Measurements from ENCODE around the gene FOXJ1. TPM values are rescaled to one million over a fixed set of nuclear protein-coding genes. Genes with fewer than 3 reads are reported as not detected.

Gene FOXJ1
- total RNA-seq, 1 donor from 2014 or later = not detected

DNA sequence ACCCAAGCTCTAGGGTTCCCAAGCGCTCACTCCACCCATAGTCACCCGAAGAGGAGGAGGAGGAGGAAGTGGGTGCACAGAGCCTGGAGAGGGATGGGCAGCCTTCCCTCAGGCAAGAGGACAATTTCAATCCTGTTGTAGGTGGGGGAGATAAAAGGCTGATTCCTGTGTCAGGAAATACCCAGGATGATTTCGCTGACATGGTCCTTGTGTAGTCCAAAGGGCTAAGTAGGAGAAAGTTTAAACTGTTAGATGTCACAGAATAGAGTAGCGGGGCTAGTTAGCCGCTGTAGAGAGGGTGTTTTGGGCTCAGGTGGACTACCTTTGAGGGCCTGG, 36.2 kb downstream of the FOXJ1 start:
- peaks cover 0 to 14% of the 10 kb centered on the region in 2 donors for H3K36me3 ChIP-seq
- no peak overlapping the region for H3K27ac ChIP-seq
- H3K4me3 ChIP-seq = no peak overlapping the region
- intact Hi-C loops (cut with DNase I) = no loop called here
- H3K27me3 ChIP-seq = no peaks in the 10 kb centered on the region
- no peaks in the 10 kb centered on the region for H3K9me3 ChIP-seq
- DNase-seq (ENCODE audit: extremely low spot score in 2 of 2) = no peak
- TF ChIP-seq POLR2A (IDR thresholded peaks at IDR 0.05) (no peak), POLR2AphosphoS5 (IDR thresholded peaks at IDR 0.05; ENCODE audit: insufficient read depth in 1 of 2, low read depth in 1 of 2) (no peak)
- TF ChIP-seq, protein P1, sequence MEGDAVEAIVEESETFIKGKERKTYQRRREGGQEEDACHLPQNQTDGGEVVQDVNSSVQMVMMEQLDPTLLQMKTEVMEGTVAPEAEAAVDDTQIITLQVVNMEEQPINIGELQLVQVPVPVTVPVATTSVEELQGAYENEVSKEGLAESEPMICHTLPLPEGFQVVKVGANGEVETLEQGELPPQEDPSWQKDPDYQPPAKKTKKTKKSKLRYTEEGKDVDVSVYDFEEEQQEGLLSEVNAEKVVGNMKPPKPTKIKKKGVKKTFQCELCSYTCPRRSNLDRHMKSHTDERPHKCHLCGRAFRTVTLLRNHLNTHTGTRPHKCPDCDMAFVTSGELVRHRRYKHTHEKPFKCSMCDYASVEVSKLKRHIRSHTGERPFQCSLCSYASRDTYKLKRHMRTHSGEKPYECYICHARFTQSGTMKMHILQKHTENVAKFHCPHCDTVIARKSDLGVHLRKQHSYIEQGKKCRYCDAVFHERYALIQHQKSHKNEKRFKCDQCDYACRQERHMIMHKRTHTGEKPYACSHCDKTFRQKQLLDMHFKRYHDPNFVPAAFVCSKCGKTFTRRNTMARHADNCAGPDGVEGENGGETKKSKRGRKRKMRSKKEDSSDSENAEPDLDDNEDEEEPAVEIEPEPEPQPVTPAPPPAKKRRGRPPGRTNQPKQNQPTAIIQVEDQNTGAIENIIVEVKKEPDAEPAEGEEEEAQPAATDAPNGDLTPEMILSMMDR (IDR thresholded peaks at IDR 0.05) = no peak
- peaks cover 25% of the 10 kb centered on the region for H3K4me1 ChIP-seq

DNA sequence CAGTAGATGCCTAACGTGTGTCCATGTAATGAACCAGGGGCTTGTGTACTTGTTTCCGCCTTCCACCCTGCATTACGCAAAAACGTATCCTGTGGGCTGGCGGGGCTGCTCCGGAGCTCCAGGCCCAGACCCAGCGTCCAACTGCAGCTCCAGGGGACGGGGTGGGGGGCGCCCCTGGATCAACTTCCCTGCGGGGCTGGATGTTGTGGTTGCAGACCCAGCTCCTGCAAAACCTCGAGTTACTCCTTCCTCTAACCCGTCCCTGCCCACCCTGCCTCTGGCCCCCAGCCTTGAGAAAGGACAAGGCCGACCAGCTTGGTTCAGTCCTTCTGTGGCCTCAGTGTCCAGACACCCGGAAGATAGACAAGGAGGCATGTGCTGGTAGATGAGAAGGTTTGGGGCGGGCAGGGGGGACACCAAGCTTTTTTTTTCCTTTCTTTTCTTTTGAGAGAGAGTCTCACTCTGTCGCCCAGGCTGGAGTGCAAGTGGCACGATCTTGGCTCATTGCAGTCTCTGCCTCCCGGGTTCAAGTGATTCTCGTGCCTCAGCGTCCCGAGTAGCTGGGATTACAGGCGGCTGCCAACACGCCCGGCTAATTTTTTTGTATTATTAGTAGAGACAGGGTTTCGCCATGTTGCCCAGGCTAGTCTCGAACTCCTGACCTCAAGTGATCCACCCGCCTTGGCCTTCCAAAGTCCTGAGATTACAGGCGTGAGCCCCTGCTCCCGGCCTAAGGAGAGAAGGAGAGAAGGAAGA, 36.7 kb downstream of the FOXJ1 start:
- Histone ChIP-seq H3K27ac (peak overlapping the region; percentile 74), H3K4me3 (peak overlapping the region; percentile 74 to 90), H3K9me3 (no peaks in the 10 kb centered on the region), H3K4me1 (peaks cover 25% of the 10 kb centered on the region), H3K27me3 (no peaks in the 10 kb centered on the region), H3K36me3 (peaks cover 0 to 20% of the 10 kb centered on the region in 2 donors)
- intact Hi-C loops (cut with DNase I) = no loop called here
- no peak for TF ChIP-seq POLR2AphosphoS5 (IDR thresholded peaks at IDR 0.05; ENCODE audit: insufficient read depth in 1 of 2, low read depth in 1 of 2)
- TF ChIP-seq, protein P1 (IDR thresholded peaks at IDR 0.05) = no peak
- TF ChIP-seq POLR2A (IDR thresholded peaks at IDR 0.05) = no peak
- peak in 1 of 2 donors; percentile 74 for DNase-seq (ENCODE audit: extremely low spot score in 2 of 2)

DNA sequence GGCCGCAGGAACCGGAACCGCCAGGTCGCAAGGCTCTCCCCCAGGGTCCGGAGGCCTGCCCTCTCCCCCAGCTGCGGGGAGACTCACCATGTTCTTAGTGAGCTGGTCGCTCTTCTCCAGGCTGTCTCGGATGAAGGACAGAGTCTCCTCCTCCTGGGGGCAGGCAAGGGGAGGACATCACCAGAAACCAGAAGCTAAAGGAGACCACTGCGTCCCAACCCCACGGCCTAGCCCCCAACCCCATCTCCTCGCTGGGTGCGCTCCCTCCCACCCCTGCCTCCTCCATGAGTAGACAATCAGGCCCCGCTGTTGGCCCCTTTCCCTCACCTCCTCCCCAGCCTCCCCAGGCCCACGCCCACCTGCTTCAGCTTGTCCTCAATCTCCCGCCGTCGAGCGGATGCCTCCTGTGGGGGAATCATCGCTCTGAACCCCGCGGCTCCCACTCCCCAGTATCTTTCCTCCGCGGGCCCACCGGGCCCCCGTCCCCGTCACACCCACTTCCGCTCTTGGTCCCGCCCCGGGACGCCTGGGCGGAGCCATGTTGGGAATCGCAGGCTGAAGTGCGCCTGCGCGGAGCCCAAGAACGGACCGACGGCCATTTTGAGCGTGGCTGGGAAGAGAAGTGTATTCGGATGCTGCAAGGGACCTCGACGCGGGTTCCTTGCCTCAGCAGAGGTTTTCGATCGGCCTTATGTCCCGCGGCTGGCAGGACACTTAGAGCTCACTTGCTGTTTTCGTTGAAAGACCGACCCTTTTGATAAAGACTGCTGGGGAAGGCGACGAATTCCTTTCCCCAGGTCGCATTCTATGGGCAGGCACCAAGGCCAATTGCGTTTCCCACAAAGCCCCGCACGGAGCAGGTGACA, 37.5 kb downstream of the FOXJ1 start, which contains the start of gene EXOC7:
Gene EXOC7, minus strand, starts transcription at position 514 of the 866 bp plus-strand sequence. Its CDS starts 95 bp downstream, at position 419.
- no peaks in the 10 kb centered on the region for H3K9me3 ChIP-seq
- peaks cover 0 to 23% of the 10 kb centered on the region in 2 donors for H3K36me3 ChIP-seq
- TF ChIP-seq, protein P1 (IDR thresholded peaks at IDR 0.05) = no peak
- TF ChIP-seq POLR2A (IDR thresholded peaks at IDR 0.05) = peak in 1 of 2 donors; percentile 37
- peak; percentile 88 to 97 for TF ChIP-seq POLR2AphosphoS5 (IDR thresholded peaks at IDR 0.05; ENCODE audit: insufficient read depth in 1 of 2, low read depth in 1 of 2)
- H3K4me1 ChIP-seq = peaks cover 25% of the 10 kb centered on the region
- peak within 1 kb of the TSS; percentile 74 for H3K27ac ChIP-seq
- H3K4me3 ChIP-seq = peak within 1 kb of the TSS; percentile 74 to 90
- intact Hi-C loops (cut with DNase I) = no loop called here
- DNase-seq (ENCODE audit: extremely low spot score in 2 of 2) = peak in 1 of 2 donors; percentile 96
- no peaks in the 10 kb centered on the region for H3K27me3 ChIP-seq

DNA sequence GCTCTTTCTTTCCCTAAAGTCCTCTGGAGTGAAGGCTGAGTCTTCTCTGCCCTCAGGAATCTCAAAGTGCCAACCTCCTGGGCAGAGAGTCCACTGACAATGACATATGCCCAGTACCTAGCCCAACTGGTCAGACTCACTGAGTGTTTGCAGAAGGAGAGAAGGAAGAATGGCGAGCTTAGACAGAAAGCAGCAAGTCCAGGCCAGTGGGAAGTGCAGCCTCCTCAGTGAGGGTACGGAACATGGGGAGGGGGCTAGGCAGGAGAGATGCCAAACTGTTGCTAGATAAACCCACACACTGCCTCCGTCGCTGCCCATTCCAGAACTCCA, 38.1 kb downstream of the FOXJ1 start:
- Histone ChIP-seq H3K27ac (peak overlapping the region; percentile 74), H3K27me3 (no peaks in the 10 kb centered on the region), H3K36me3 (peaks cover 0 to 23% of the 10 kb centered on the region in 2 donors), H3K4me3 (peak overlapping the region; percentile 74 to 90), H3K9me3 (no peaks in the 10 kb centered on the region), H3K4me1 (peaks cover 25% of the 10 kb centered on the region)
- DNase-seq (ENCODE audit: extremely low spot score in 2 of 2) = no peak
- intact Hi-C loops (cut with DNase I) = no loop called here
- TF ChIP-seq POLR2A (IDR thresholded peaks at IDR 0.05) = no peak
- TF ChIP-seq, protein P1 (IDR thresholded peaks at IDR 0.05) = no peak
- no peak for TF ChIP-seq POLR2AphosphoS5 (IDR thresholded peaks at IDR 0.05; ENCODE audit: insufficient read depth in 1 of 2, low read depth in 1 of 2)
